Activated CD4-positive, alpha-beta T cell treated with anti-CD3 and anti-CD28 coated beads, Interleukin-2, amount 50 U/mL, for 1 hour (primary cell): ENCODE results near the gene MTRF1.
"Not testable (repeated sequence)": the region's sequence is repeated elsewhere in the genome, so short reads cannot be mapped to it uniquely, and the experiment has no call there.

Source experiments
- DNase-seq: peaks from one replicate; pipeline ENCODE4 v3.0.0-alpha.2; 2020

Gene MTRF1

GRCh38 chr13:41263261-41263971 is at the start of gene MTRF1:
Gene MTRF1, minus strand, starts transcription at chr13:41263576. Its CDS starts 2,669 bp downstream, at chr13:41260907.
- DNase-seq: peak; percentile 76

GRCh38 chr13:41313117-41313516 is 49.7 kb upstream of the MTRF1 start:
- no peak for DNase-seq

GRCh38 chr13:41312176-41312500 is 48.8 kb upstream of the MTRF1 start:
- DNase-seq: no peak

GRCh38 chr13:41311406-41312175 is 48.2 kb upstream of the MTRF1 start:
- peak; percentile 54 for DNase-seq

GRCh38 chr13:41310963-41311405 is 47.6 kb upstream of the MTRF1 start, which contains the start of gene NAA16:
Gene NAA16, plus strand, starts transcription at chr13:41311267. Its CDS starts 262 bp downstream, at chr13:41311529.
- DNase-seq: peak; percentile 93

GRCh38 chr13:41307884-41308640 is 44.7 kb upstream of the MTRF1 start:
- DNase-seq: no peak

- DNase-seq: no peak
Measured at GRCh38 chr13:41306271-41307145, 43.1 kb upstream of the MTRF1 start.

GRCh38 chr13:41304551-41304950 is 41.2 kb upstream of the MTRF1 start:
- DNase-seq: no peak

GRCh38 chr13:41302743-41303142 is 39.4 kb upstream of the MTRF1 start:
- DNase-seq: no peak

GRCh38 chr13:41299316-41300094 is 36.1 kb upstream of the MTRF1 start:
- DNase-seq: no peak

GRCh38 chr13:41296879-41297646 is 33.7 kb upstream of the MTRF1 start:
- no peak for DNase-seq

GRCh38 chr13:41295973-41296372 is 32.6 kb upstream of the MTRF1 start:
- no peak for DNase-seq

- no peak for DNase-seq
Measured at GRCh38 chr13:41294914-41295313, 31.5 kb upstream of the MTRF1 start.

- DNase-seq: no peak
Measured at GRCh38 chr13:41293272-41293671, 29.9 kb upstream of the MTRF1 start.

- DNase-seq: no peak
Measured at GRCh38 chr13:41291246-41291645, 27.9 kb upstream of the MTRF1 start.

GRCh38 chr13:41289463-41289881 is 26.1 kb upstream of the MTRF1 start:
- no peak for DNase-seq

GRCh38 chr13:41286370-41286769 is 23.0 kb upstream of the MTRF1 start:
- DNase-seq: no peak

- DNase-seq: no peak
Measured at GRCh38 chr13:41284512-41285288, 21.3 kb upstream of the MTRF1 start.

GRCh38 chr13:41282129-41282571 is 18.8 kb upstream of the MTRF1 start:
- DNase-seq: no peak

- not testable (repeated sequence) for DNase-seq
Measured at GRCh38 chr13:41279156-41279555, 15.8 kb upstream of the MTRF1 start.
